GM19043 (cell line): Measurements from ENCODE around the gene BSPRY.
A peak's percentile ranks its signal among the peaks of the same experiment; 100 is the strongest.
"Not testable (repeated sequence)": the region's sequence is repeated elsewhere in the genome, so short reads cannot be mapped to it uniquely, and the experiment has no call there.

Experiments used
- ATAC-seq: cut with Tn5 transposase; IDR thresholded peaks from one replicate; pipeline ENCODE4 v1.9.1; 2021; ENCODE audit warnings: low read depth; ENCODE audit not compliant: unreplicated experiment

BSPRY gene

GRCh38 chr9:113390192-113390960, 41.0 kb downstream of the BSPRY start:
- ATAC-seq: no peak

- no peak for ATAC-seq
Observed at GRCh38 chr9:113391917-113392316, 42.6 kb downstream of the BSPRY start.

DNA sequence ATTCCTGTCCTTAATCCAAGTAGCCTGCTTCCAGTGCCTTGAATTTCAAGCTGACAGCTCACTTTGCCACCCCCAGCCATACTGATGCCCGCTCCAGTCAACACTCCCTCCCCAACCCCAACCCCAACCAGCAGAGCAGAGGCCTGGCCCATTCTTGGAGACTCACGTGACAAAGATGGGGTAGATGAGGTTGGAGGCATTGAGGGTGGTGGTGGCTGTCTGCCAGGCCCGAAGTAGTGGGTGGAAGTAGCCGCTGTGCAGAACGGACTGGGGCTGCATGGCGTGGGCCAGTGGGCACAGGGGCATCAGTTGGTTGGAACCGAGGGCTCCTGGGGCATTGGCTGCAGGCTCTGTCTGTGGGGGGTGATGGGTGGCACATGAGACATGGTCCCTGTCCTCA, 43.9 kb downstream of the BSPRY start:
- ATAC-seq: no peak

DNA sequence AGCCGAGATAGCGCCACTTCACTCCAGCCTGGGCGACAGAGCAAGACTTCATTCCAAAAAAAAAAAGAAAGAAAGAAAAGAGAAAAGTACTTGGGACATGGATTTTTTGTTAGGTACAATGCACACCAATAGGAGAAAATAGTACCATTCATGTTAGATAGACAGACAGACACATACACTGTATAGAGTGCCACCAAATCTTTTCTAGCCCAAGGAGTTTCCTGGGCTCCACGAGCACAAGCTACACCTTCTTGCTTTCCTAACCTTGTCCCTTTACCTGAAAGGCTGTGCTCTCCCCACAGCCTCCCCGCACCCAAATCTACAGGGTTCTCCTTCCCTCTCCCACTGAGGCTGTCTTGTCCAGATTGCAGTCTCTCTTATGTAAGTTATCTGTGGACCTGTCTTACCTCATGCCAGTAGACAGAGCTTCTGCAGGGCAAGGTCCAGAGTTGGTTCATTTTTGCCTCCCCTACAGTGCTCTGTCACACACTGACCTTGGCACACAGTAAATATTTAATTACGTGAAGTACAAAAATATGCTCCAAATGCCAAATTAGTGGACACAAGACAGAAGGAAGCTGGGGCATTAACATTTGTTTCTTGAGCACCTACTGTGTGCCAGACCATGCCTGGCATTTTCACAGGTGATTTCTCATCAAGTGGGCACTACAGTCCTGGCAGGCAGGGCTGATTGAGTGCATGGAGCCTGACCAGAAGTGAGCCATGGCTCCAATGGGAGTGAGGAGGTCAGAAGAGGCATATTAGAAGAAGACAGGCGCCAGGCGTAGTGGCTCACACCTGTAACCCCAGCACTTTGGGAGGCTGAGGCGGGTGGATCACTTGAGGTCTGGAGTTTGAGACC, 45.9 kb downstream of the BSPRY start:
- no peak for ATAC-seq

- ATAC-seq: no peak
Observed at GRCh38 chr9:113397203-113397631, 47.9 kb downstream of the BSPRY start.

DNA sequence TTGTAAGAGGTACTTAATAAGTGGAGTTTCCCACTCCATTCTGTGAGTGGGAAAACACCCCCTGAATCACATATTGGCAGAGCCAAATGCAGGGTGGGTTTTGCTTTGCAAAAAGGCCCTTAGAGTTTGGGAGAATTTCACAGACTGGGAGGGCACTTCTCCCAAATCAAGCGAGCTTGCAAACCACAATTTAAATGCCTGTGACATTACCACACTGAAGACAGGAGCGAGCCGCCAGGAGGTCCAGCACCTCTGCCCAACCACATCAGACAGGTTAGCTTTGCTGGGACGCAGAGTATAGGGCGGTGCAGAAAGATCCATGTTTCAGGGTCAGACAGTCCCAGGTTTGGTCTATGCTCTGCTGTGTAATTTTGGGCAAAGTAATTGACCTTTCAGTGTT, 49.5 kb downstream of the BSPRY start:
- ATAC-seq: no peak

DNA sequence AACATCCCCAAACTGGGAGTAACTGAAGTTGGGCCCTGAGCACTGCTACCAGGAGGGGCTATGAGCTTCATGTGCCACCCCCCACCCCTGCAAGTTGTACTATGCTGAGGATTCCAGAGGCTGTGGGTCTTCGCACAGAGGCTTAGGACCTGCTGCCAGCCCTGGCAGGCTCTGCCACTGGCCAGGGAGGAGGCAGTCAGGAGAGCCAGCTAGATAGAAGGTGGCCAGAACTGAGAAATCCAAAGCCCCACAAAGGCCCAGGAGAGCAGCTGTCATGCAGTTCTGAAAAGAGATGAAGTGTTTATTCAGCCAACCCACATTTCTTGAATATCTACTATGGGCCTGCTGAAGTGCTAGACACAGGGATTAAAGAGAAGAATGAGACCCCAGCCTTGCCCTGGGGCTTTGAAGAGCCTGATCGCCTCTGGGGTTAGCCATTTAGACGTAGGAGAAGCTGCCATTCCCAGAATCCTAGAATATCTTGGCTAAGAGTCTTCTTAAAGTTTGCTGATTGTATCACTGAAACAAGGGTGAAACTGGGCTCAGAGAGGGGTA, 50.4 kb downstream of the BSPRY start:
- ATAC-seq: no peak

DNA sequence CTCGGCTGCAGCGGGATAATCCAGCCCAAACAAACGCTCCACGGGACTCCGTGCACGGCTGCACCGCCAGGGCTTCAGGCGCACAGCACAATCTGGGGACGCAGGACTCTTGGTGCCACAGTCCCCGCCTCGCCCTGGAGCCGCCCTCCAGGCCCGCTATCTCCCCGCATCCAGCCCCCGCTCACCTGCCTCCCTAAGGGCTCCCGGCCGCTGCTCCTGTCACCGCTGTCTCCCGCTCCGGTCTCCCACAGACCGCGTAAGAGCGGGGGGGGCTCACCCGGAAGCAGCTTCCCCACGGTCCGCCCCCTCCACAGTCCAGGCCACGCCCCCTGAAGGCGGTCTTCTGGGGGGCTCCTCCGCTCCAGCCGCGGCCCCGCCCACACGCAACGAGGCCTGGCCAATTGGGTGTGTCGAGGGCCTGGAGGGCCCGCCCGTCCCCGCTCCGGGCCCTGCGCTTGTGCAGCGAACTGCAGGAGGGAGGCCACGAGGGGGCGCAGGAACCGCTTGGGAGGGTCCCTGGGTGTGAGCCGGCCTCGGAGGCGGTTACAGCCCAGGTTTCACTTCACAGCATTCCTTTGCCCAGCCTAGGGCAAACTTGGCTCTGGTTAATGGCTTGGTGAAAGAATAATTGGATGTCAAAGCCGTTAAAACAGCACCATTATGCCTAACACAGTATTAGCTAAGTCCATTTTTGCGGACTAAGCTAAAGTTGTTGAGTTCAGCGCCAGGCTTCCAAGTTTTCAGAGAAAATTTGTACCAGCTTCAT, 51.9 kb downstream of the BSPRY start, which contains the start of gene ALAD:
Gene ALAD, minus strand, starts transcription at position 258 of the 766 bp plus-strand sequence. CDS start 7,725 bp downstream, outside the sequence.
- peak; percentile 99 for ATAC-seq

DNA sequence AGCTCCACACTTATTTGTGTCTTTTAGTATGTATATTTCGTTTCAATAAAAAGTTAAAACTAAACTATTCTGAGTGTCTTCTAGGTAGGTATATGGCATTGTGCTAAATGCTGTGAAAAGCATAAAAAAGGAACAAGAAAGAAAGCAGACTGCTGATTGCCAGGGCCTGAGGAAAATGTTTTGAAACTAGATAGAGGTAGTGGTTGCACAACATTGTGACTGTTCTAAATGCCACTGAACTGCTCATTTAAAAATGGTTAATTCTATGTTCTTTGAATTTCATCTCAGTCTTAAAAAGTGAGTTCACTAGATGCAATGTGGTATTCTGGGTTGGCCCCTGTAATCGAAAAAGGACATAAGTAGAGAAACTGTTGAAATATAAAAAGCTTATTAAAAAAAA, 54.3 kb downstream of the BSPRY start:
- ATAC-seq: no peak

DNA sequence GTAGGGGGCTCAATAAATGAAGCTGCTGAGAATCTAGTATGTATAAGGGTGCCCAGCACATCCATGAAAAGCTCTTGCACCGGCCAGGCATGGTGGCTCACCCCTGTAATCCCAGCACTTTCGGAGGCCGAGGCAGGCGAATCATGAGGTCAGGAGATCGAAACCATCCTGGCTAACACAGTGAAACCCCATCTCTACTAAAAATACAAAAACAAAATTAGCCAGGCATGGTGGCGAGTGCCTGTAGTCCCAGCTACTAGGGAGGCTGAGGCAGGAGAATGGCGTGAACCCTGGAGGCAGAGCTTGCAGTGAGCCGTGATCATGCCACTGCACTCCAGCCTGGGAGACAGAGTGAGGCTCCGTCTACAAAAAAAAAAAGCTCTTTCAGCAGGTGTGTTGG, 57.0 kb downstream of the BSPRY start:
- not testable (repeated sequence) for ATAC-seq

- ATAC-seq: peak; percentile 28
Observed at GRCh38 chr9:113406873-113407511, 57.7 kb downstream of the BSPRY start.

DNA sequence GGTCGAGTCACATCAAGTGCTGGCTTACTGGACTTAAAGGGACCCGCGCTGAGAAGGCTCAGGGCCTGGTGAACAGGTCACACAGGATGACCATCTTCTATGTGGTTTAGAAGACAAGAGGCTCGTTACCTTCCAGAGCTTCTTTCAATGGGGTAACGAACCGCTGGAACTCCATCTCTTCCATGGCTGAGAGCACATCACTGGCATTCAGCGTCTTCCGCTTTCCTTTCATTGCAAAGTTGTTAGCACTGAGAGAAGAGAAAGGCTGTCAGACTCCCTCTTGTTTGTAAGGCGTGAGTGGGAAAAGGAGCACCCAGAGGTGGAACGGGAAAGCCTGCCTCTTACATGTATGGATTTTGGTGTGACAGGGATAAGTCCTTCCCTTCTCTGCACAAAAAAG, 60.1 kb downstream of the BSPRY start:
- ATAC-seq: no peak

GRCh38 chr9:113409883-113410206, 60.5 kb downstream of the BSPRY start:
- peak; percentile 2 for ATAC-seq

GRCh38 chr9:113410207-113410864, 61.0 kb downstream of the BSPRY start, which contains the start of the genes C9orf43 and POLE3:
C9orf43 (plus strand) TSS chr9:113410747; CDS start chr9:113413494, 2,747 bp downstream.
POLE3 (minus strand) TSS chr9:113410675; CDS start chr9:113410293, 382 bp downstream.
- ATAC-seq: peak; percentile 91

DNA sequence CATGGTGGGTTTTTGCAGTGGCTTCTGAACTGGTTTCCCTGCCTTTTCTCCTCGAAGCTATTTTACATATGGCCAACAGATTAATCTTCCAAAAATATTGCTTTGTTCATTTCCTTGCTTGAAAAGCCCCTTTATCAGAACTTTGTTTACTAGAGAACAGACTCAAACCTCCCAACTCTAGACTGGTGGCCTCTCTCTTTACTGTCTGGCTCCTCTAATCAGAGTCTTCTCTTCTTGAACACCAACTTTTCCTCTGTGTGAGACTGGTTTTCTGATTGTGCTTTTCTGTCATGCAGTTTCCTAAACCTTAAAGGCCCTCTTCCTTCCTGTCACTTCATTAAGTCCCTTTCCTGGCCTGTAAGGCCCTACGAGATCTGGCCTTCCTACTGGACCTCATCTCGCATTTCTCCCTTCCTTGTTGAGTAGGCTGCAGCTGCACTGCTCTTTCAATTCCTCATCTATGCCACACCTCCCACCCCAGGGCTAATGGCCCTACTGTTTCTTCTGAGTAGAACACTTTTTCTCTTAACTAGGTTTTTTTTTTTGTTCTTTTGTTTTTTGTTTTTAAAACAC, 66.9 kb downstream of the BSPRY start:
- peak; percentile 97 for ATAC-seq

DNA sequence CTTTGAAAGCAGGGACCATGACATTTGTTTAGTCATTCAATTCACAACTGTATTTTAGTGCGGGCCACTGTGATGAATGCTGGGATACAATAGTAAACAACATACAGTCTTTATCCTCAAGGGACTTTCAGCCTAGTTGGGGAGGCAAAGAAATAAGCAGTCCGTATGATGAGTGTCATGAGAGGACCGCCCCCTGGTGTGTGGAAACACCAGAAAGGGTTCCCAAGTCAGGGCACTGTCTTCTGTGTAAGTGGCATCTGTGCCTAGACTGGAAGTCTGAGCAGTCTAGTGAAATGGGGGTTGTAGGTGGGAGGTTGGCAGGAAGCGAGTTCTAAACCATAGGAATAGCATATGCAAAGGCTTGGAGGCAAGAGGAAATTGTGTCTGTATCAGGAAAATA, 68.0 kb downstream of the BSPRY start:
- ATAC-seq: no peak
